ENCODE results near the gene PRKCSH.

PRKCSH gene

GRCh38 chr19:11495885-11496284, 60.5 kb downstream of the PRKCSH start:
- H3K9ac ChIP-seq (ENCODE audit: low read length): no peak overlapping the region
- H3K27ac ChIP-seq (ENCODE audit: low read depth, low read length): no peak overlapping the region
- no peaks in the 10 kb centered on the region for H3K27me3 ChIP-seq (ENCODE audit: control insufficient read depth, insufficient read depth, low read length)
- no peaks in the 10 kb centered on the region for H3K9me3 ChIP-seq (ENCODE audit: control insufficient read depth, insufficient read depth, low read depth, low read length)
- peaks cover 14% of the 10 kb centered on the region; the same call in 1 of the 2 replicates for H3K36me3 ChIP-seq (ENCODE audit: control insufficient read depth, insufficient read depth, low read length)
- no peaks in the 10 kb centered on the region for H3K4me1 ChIP-seq (ENCODE audit: control insufficient read depth, insufficient read depth, low read length)
- no peak overlapping the region for H3K4me3 ChIP-seq (ENCODE audit: low read depth, low read length)

GRCh38 chr19:11496391-11497163, 61.1 kb downstream of the PRKCSH start:
- Histone ChIP-seq H3K4me1 (ENCODE audit: control insufficient read depth, insufficient read depth, low read length) (no peaks in the 10 kb centered on the region), H3K27ac (ENCODE audit: low read depth, low read length) (no peak overlapping the region), H3K36me3 (ENCODE audit: control insufficient read depth, insufficient read depth, low read length) (peaks cover 14% of the 10 kb centered on the region; the same call in 1 of the 2 replicates), H3K9ac (ENCODE audit: low read length) (no peak overlapping the region), H3K9me3 (ENCODE audit: control insufficient read depth, insufficient read depth, low read depth, low read length) (no peaks in the 10 kb centered on the region), H3K27me3 (ENCODE audit: control insufficient read depth, insufficient read depth, low read length) (no peaks in the 10 kb centered on the region), H3K4me3 (ENCODE audit: low read depth, low read length) (no peak overlapping the region)

- Histone ChIP-seq H3K4me3 (ENCODE audit: low read depth, low read length) (no peak overlapping the region), H3K9ac (ENCODE audit: low read length) (no peak overlapping the region), H3K9me3 (ENCODE audit: control insufficient read depth, insufficient read depth, low read depth, low read length) (no peaks in the 10 kb centered on the region), H3K36me3 (ENCODE audit: control insufficient read depth, insufficient read depth, low read length) (peaks cover 14% of the 10 kb centered on the region; the same call in 1 of the 2 replicates), H3K4me1 (ENCODE audit: control insufficient read depth, insufficient read depth, low read length) (no peaks in the 10 kb centered on the region), H3K27me3 (ENCODE audit: control insufficient read depth, insufficient read depth, low read length) (no peaks in the 10 kb centered on the region), H3K27ac (ENCODE audit: low read depth, low read length) (no peak overlapping the region)
Observed at GRCh38 chr19:11499220-11499726, 63.8 kb downstream of the PRKCSH start.

- Histone ChIP-seq H3K27me3 (ENCODE audit: control insufficient read depth, insufficient read depth, low read length) (no peaks in the 10 kb centered on the region), H3K27ac (ENCODE audit: low read depth, low read length) (no peak overlapping the region), H3K4me3 (ENCODE audit: low read depth, low read length) (no peak overlapping the region), H3K4me1 (ENCODE audit: control insufficient read depth, insufficient read depth, low read length) (peaks cover 6% of the 10 kb centered on the region; the same call in 1 of the 2 replicates), H3K36me3 (ENCODE audit: control insufficient read depth, insufficient read depth, low read length) (peaks cover 9% of the 10 kb centered on the region; the same call in 1 of the 2 replicates), H3K9ac (ENCODE audit: low read length) (no peak overlapping the region), H3K9me3 (ENCODE audit: control insufficient read depth, insufficient read depth, low read depth, low read length) (no peaks in the 10 kb centered on the region)
Observed at GRCh38 chr19:11499890-11500420, 64.5 kb downstream of the PRKCSH start.
